ENCODE measurements around the gene RASGEF1C. TPM values are rescaled to one million over a fixed set of nuclear protein-coding genes. Genes with fewer than 3 reads are reported as not detected.

Gene RASGEF1C
- total RNA-seq, 1 donor from 2014 or later: not detected

DNA sequence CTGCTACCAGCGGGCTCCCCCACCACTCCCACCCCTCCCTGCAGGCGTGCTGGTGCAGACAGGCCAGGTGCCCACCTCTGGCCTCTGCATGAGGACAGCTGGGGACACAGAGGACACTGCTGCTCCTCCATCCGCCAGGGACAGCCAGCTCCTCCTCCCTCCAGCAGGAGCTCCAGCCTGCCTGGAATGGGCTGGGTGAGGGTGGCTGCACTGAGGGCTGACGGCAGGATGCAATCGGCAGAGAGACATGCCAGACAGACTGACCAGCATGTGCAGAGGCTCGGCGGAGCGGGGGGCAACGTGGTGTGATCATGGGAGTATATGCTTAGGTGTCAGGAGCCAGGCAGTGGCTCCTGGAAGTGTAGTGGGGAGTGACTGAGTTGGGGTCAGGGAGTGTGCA lies 68.4 kb downstream of the RASGEF1C start:
- FAIRE-seq (no peak), DNase-seq (ENCODE audit: low read depth) (no peak)
- Histone ChIP-seq H3K4me3 (ENCODE audit: low read depth, low read length) (no peak overlapping the region), H3K36me3 (ENCODE audit: control insufficient read depth, insufficient read depth, low read length) (no peaks in the 10 kb centered on the region), H3K27me3 (ENCODE audit: control insufficient read depth, insufficient read depth, low read length) (no peaks in the 10 kb centered on the region)
- TF ChIP-seq CTCF (IDR thresholded peaks at IDR 0.05; ENCODE audit: insufficient read depth, low read length, severe bottlenecking): no peak

DNA sequence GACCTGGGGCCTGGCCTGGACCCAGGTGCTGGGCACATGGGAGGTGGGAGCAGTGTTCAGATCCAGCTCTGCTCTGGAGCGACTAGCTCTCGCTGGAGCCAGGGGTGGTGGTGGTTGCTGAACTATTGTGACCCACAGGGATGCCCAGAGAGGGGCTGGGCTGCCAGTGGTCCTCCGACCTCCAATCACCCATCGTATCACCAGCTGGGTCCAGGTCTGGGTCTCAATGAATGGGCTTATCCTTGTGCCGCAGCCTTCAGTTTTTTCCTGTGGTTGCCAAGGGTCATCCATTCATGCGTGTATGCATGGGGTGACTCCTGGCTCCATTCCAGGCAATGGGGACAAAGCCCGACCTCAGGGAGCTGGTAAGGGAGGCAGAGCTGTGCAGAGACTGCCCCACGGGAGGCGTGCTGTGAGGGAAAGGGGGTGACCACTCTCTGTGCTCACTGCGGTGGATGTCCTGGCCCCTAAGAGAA lies 68.9 kb downstream of the RASGEF1C start:
- no peaks in the 10 kb centered on the region for H3K36me3 ChIP-seq (ENCODE audit: control insufficient read depth, insufficient read depth, low read length)
- H3K4me3 ChIP-seq (ENCODE audit: low read depth, low read length): no peak overlapping the region
- TF ChIP-seq CTCF (IDR thresholded peaks at IDR 0.05; ENCODE audit: insufficient read depth, low read length, severe bottlenecking): no peak
- DNase-seq (ENCODE audit: low read depth) (no peak), FAIRE-seq (no peak)
- no peaks in the 10 kb centered on the region for H3K27me3 ChIP-seq (ENCODE audit: control insufficient read depth, insufficient read depth, low read length)

GRCh38 chr5:180139731-180140055 lies 69.3 kb downstream of the RASGEF1C start:
- DNase-seq (ENCODE audit: low read depth) (no peak), FAIRE-seq (no peak)
- no peak for TF ChIP-seq CTCF (IDR thresholded peaks at IDR 0.05; ENCODE audit: insufficient read depth, low read length, severe bottlenecking)
- no peaks in the 10 kb centered on the region for H3K27me3 ChIP-seq (ENCODE audit: control insufficient read depth, insufficient read depth, low read length)
- no peaks in the 10 kb centered on the region for H3K36me3 ChIP-seq (ENCODE audit: control insufficient read depth, insufficient read depth, low read length)
- H3K4me3 ChIP-seq (ENCODE audit: low read depth, low read length): no peak overlapping the region

DNA sequence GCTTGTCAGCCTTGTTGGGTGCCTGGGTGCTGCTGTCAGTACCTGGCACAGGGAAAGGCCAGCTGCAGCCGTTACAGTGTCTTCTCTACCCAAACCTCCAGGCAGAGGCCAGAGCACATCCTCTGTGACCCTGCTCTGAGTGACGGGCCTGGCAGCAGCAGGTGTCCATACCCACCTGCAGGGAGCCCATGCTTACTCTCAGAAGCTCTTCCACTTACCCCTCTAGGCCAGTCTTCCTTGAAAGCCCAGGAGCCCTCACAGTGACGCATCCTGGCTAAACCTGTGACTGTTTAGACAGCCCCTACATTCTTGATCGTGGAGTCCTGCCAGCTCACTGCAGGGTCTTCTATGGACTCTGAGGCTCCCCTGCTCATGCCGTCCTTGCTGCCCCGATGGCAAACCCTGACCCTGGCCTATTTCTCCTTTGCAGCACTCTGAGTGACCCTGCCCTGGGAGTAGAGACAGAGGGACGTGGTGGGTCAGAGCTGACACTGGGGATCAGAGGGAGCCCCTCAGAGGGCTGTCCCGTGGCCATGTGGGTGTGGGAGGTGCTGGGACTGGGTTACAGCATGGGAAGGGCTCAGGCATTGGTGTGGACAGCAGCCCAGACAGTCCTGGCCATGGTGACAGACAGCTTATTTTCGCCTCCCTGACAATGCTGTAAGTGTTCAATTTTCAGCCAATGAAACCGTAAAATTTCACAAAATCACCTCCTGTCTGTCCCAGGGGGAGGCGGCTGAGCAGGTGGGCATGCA lies 69.9 kb downstream of the RASGEF1C start:
- no peak overlapping the region for H3K4me3 ChIP-seq (ENCODE audit: low read depth, low read length)
- no peak for FAIRE-seq
- TF ChIP-seq CTCF (IDR thresholded peaks at IDR 0.05; ENCODE audit: insufficient read depth, low read length, severe bottlenecking): no peak
- no peaks in the 10 kb centered on the region for H3K36me3 ChIP-seq (ENCODE audit: control insufficient read depth, insufficient read depth, low read length)
- DNase-seq (ENCODE audit: low read depth): no peak
- H3K27me3 ChIP-seq (ENCODE audit: control insufficient read depth, insufficient read depth, low read length): no peaks in the 10 kb centered on the region

DNA sequence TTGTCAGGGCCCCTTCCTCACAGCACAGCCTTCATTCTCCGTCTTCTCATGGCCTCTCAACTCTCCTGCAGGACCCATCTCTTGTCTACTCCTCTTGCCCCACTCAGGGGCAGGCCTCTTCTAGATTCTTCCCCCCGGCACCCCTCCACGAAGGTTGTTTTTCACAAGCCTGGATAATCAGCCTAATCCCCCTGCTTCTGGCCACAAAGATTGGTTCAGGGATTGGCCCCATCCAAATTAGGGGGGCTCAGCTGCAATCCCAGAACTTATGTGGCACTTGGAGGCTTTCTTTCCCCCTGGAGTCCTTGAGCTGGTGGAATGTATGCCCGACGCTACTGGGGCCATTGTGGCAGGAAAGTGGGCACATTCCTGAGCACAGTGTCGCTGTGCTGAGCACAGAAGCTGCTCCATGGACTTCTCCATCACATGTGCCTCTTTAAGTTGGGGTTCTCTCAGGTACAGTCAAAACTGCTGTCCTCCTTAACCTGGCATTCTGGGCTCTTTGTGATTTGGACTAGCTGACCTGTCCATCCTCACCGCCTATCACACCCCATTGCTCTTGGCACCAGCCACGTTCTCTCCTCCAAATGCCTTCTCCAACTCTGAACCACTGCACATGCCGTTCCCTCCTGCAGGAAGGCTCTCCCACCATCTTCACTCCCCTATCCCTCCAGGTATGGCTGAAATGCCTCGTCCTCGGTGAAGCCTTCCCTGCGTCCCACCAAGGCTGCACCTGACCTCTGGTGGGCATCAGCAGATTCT lies 70.6 kb downstream of the RASGEF1C start:
- Histone ChIP-seq H3K27me3 (ENCODE audit: control insufficient read depth, insufficient read depth, low read length) (no peaks in the 10 kb centered on the region), H3K4me3 (ENCODE audit: low read depth, low read length) (no peak overlapping the region), H3K36me3 (ENCODE audit: control insufficient read depth, insufficient read depth, low read length) (no peaks in the 10 kb centered on the region)
- DNase-seq (ENCODE audit: low read depth): no peak
- FAIRE-seq: peak; percentile 23
- no peak for TF ChIP-seq CTCF (IDR thresholded peaks at IDR 0.05; ENCODE audit: insufficient read depth, low read length, severe bottlenecking)

Data from bronchial epithelial cell (primary cell).